K562 (cell line): ENCODE measurements around the gene WIF1. TPM values are rescaled to one million over a fixed set of nuclear protein-coding genes. Genes with fewer than 3 reads are reported as not detected.

Experiments used
- ARID1B ChIP-seq: fragments of 450-650 bp; IDR thresholded peaks from 2 replicates; pipeline ENCODE4 v1.6.1; 2016; ENCODE audit warnings: antibody characterized with exemption, mild to moderate bottlenecking, inconsistent platforms
- ARNT ChIP-seq, 2 experiments: fragments of 450-650 bp; IDR thresholded peaks; 2 replicates each; pipeline ENCODE4 v1.6.1; 2016; ENCODE audit warnings: mild to moderate bottlenecking in 1 of 2
- HLTF ChIP-seq: fragments of 450-650 bp; IDR thresholded peaks from 2 replicates; pipeline ENCODE4 v1.6.1; 2016
- PCBP1 ChIP-seq: fragments of 200-400 bp; formaldehyde crosslinking; IDR thresholded peaks from 2 replicates; pipeline ENCODE4 v1.6.1; 2018; ENCODE audit warnings: mild to moderate bottlenecking, low read depth, low read length; ENCODE audit not compliant: poor library complexity, severe bottlenecking
- PCBP2 ChIP-seq: fragments of 200-400 bp; formaldehyde crosslinking; IDR thresholded peaks from 2 replicates; pipeline ENCODE4 v1.6.1; 2018; ENCODE audit warnings: low read length, low read depth, mild to moderate bottlenecking, moderate library complexity; ENCODE audit not compliant: poor library complexity, severe bottlenecking
- POLR3A ChIP-seq: IDR thresholded peaks from 2 replicates; pipeline ENCODE4 v1.6.1; 2011; ENCODE audit warnings: borderline replicate concordance, mild to moderate bottlenecking, moderate library complexity; ENCODE audit not compliant: insufficient read length, insufficient read depth; ENCODE audit errors: extremely low read depth
- SIX5 ChIP-seq, 2 experiments: IDR thresholded peaks; 2 replicates each; pipeline ENCODE4 v1.6.1; 2011; ENCODE audit warnings: low read length in 2 of 2, borderline replicate concordance in 1 of 2, low read depth in 1 of 2, mild to moderate bottlenecking in 1 of 2, moderate library complexity in 1 of 2; ENCODE audit not compliant: insufficient read depth in 1 of 2
- SMARCE1 ChIP-seq: fragments of 450-650 bp; IDR thresholded peaks from 2 replicates; pipeline ENCODE4 v1.7.1; 2016; ENCODE audit warnings: mild to moderate bottlenecking
- TCF15 ChIP-seq: fragments of 250-450 bp; sonication (Bioruptor Pico); IDR thresholded peaks from 2 replicates; pipeline ENCODE4 v1.8.0; 2022; ENCODE audit warnings: moderate library complexity, mild to moderate bottlenecking, inconsistent platforms
- ZBTB2 ChIP-seq: fragments of 450-650 bp; IDR thresholded peaks from 2 replicates; pipeline ENCODE4 v1.6.1; 2016; ENCODE audit warnings: antibody characterized with exemption
- ZNF197 ChIP-seq: fragments of 200-800 bp; sonication (Bioruptor generic); IDR thresholded peaks from 2 replicates; pipeline ENCODE4 v1.6.1; 2016; ENCODE audit warnings: low read depth, missing genetic modification characterization, missing compliant biosample characterization
- ZNF311 ChIP-seq: fragments of 250-450 bp; sonication (Bioruptor Pico); IDR thresholded peaks from 2 replicates; pipeline ENCODE4 v1.4.0; 2020; ENCODE audit warnings: mild to moderate bottlenecking, moderate library complexity
- ZNF407 ChIP-seq: fragments of 450-650 bp; IDR thresholded peaks from 2 replicates; pipeline ENCODE4 v1.6.1; 2016; ENCODE audit warnings: low read depth
- ZNF583 ChIP-seq: fragments of 250-450 bp; sonication (Bioruptor Pico); IDR thresholded peaks from 2 replicates; pipeline ENCODE4 v1.4.0; 2020
- polyA plus RNA-seq, 8 experiments: library from polyadenylated mRNA; depleted of rRNA in 4 of 8; stranded (reverse) in 5 of 8; unstranded in 3 of 8; fragments of >200 nt; fragmentation: Nextera tagmentation in 2 of 8; fragmentation: Illumina TruSeq in 1 of 8; extraction: Ambion mirVana in 2 of 8; extraction: Trizol in 1 of 8; gene quantifications; 2 replicates each; pipeline versions ENCODE4 v1.2.1 to v1.2.3, GENCODE V29; 2011 to 2014; ENCODE audit warnings: inconsistent platforms in 1 of 8, missing spikeins in 1 of 8
- total RNA-seq, 7 experiments: library from RNA; depleted of rRNA in 6 of 7; stranded (reverse); fragments of >200 nt in 6 of 7; fragmentation: Illumina TruSeq in 2 of 7; extraction: Trizol in 2 of 7; gene quantifications; 2 replicates each; pipeline versions ENCODE4 v1.2.1 to v1.2.3, GENCODE V29; 2011 to 2021; ENCODE audit warnings: low replicate concordance in 1 of 7
- TF ChIP-seq, protein P1 (sequence below): fragments of 450-650 bp; IDR thresholded peaks from 2 replicates; pipeline ENCODE4 v1.6.1; 2016

The WIF1 gene
- total and polyA plus RNA-seq, 9 of the 15 experiments (the other 6 are each of a cell fraction or from before 2014, with no cell fraction given) = not detected

- TF ChIP-seq ZNF407 (no peak), TCF15 (CRISPR knock-in tag) (no peak), PCBP1 (no peak), ZNF311 (no peak), POLR3A (no peak), ARID1B (no peak), HLTF (0 out of 2 replicates have a peak, but pooled peaks have one; percentile 55), ARNT (IDR thresholded peaks at IDR 0.05) (peak in 1 of 2 experiments; percentile 35; a peak in 1 of 4 replicates), PCBP2 (no peak), ZNF197 (no peak), ZBTB2 (0 out of 2 replicates have a peak, but pooled peaks have one; percentile 56), ZNF583 (no peak), SIX5 (IDR thresholded peaks at IDR 0.05; ENCODE audit: borderline replicate concordance in 1 of 2, insufficient read depth in 1 of 2, low read depth in 1 of 2, low read length in 2 of 2) (no peak), SMARCE1 (peak; percentile 31; the same call in 1 of the 2 replicates)
- TF ChIP-seq, protein P1, sequence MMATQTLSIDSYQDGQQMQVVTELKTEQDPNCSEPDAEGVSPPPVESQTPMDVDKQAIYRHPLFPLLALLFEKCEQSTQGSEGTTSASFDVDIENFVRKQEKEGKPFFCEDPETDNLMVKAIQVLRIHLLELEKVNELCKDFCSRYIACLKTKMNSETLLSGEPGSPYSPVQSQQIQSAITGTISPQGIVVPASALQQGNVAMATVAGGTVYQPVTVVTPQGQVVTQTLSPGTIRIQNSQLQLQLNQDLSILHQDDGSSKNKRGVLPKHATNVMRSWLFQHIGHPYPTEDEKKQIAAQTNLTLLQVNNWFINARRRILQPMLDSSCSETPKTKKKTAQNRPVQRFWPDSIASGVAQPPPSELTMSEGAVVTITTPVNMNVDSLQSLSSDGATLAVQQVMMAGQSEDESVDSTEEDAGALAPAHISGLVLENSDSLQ = peak; percentile 35; the same call in 1 of the 2 replicates
These were observed 47.7 kb upstream of the WIF1 start (continued) for GRCh38 chr12:65168681-65169319.
